Peyer's patch (tissue), 4 donors: ENCODE results near the gene NUP107.

Experiments used
- CTCF ChIP-seq, 6 experiments: fragments of 450-650 bp in 4 of 6; fragments of 200-600 bp in 2 of 6; sonication (generic) in 1 of 6; IDR thresholded peaks; one replicate each; pipeline ENCODE4 v1.5.1; 2017 to 2019; ENCODE audit warnings: antibody characterized with exemption in 6 of 6, mild to moderate bottlenecking in 3 of 6, moderate library complexity in 1 of 6
- POLR2A ChIP-seq, 2 donors: fragments of 450-650 bp; IDR thresholded peaks; one replicate each; pipeline ENCODE4 v1.5.1; 2017; ENCODE audit warnings: antibody characterized with exemption in 2 of 2, mild to moderate bottlenecking in 2 of 2, moderate library complexity in 2 of 2

- TF ChIP-seq CTCF (IDR thresholded peaks at IDR 0.05) = no peak
- no peak for TF ChIP-seq POLR2A (IDR thresholded peaks at IDR 0.05)
These were observed 107.3 kb downstream of the NUP107 start for GRCh38 chr12:68793975-68794652.
